ENCODE results near the gene FAM114A1. TPM values are rescaled to one million over a fixed set of nuclear protein-coding genes. Genes with fewer than 3 reads are reported as not detected.

FAM114A1 gene
- total RNA-seq, 1 experiment from 2014 or later = 32.0 TPM

DNA sequence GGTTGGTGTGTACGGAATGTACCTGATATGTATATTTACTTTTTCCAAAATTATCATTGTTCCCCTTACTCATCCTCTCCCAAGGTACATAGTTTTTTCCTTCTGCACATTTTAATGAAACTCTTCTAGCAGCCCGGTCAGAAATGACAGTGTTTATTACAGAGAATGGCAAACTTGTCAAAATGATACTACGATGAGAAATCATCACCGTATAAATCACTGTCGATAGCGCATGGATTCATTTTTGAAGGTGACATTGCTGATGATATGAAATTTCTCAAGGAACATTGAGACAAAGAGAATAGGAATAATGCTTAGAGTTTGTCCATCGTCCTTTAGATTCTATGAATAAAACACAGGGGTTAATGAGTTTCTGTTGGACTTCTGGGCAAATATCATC lies 30.6 kb downstream of the FAM114A1 start:
- intact Hi-C loops (cut with micrococcal nuclease; ENCODE audit: unreplicated experiment) (no loop called here), in situ Hi-C loops (cut with HindIII; ENCODE audit: low pct_unique_long_range_greater_than_20kb, low sequenced_read_pairs) (no loop called here)
- Histone ChIP-seq H3K27me3 (ENCODE audit: control insufficient read depth, insufficient read depth, low read length) (no peaks in the 10 kb centered on the region), H3K27ac (ENCODE audit: low read length) (no peak overlapping the region), H3K4me1 (ENCODE audit: control insufficient read depth, insufficient read depth, low read length) (no peaks in the 10 kb centered on the region), H3K36me3 (ENCODE audit: control insufficient read depth, insufficient read depth, low read length) (no peaks in the 10 kb centered on the region; the same call in 1 of the 2 replicates), H3K9me3 (ENCODE audit: control insufficient read depth, insufficient read depth, low read depth, low read length) (no peaks in the 10 kb centered on the region), H3K4me3 (ENCODE audit: low read depth in 2 of 2, low read length in 2 of 2) (no peak overlapping the region)
- DNase-seq (ENCODE audit: low read depth, low spot score) = no peak
- no peak for TF ChIP-seq POLR2AphosphoS5 (IDR thresholded peaks at IDR 0.05; ENCODE audit: low read depth, low read length)
- TF ChIP-seq TCF7L2 (IDR thresholded peaks at IDR 0.05; ENCODE audit: low read depth, low read length) = no peak
- TF ChIP-seq, protein P1, sequence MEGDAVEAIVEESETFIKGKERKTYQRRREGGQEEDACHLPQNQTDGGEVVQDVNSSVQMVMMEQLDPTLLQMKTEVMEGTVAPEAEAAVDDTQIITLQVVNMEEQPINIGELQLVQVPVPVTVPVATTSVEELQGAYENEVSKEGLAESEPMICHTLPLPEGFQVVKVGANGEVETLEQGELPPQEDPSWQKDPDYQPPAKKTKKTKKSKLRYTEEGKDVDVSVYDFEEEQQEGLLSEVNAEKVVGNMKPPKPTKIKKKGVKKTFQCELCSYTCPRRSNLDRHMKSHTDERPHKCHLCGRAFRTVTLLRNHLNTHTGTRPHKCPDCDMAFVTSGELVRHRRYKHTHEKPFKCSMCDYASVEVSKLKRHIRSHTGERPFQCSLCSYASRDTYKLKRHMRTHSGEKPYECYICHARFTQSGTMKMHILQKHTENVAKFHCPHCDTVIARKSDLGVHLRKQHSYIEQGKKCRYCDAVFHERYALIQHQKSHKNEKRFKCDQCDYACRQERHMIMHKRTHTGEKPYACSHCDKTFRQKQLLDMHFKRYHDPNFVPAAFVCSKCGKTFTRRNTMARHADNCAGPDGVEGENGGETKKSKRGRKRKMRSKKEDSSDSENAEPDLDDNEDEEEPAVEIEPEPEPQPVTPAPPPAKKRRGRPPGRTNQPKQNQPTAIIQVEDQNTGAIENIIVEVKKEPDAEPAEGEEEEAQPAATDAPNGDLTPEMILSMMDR (IDR thresholded peaks at IDR 0.05) = no peak
- no peak for TF ChIP-seq SIN3A (IDR thresholded peaks at IDR 0.05; ENCODE audit: borderline replicate concordance, insufficient read depth, low read depth, low read length)
- TF ChIP-seq, protein P2, sequence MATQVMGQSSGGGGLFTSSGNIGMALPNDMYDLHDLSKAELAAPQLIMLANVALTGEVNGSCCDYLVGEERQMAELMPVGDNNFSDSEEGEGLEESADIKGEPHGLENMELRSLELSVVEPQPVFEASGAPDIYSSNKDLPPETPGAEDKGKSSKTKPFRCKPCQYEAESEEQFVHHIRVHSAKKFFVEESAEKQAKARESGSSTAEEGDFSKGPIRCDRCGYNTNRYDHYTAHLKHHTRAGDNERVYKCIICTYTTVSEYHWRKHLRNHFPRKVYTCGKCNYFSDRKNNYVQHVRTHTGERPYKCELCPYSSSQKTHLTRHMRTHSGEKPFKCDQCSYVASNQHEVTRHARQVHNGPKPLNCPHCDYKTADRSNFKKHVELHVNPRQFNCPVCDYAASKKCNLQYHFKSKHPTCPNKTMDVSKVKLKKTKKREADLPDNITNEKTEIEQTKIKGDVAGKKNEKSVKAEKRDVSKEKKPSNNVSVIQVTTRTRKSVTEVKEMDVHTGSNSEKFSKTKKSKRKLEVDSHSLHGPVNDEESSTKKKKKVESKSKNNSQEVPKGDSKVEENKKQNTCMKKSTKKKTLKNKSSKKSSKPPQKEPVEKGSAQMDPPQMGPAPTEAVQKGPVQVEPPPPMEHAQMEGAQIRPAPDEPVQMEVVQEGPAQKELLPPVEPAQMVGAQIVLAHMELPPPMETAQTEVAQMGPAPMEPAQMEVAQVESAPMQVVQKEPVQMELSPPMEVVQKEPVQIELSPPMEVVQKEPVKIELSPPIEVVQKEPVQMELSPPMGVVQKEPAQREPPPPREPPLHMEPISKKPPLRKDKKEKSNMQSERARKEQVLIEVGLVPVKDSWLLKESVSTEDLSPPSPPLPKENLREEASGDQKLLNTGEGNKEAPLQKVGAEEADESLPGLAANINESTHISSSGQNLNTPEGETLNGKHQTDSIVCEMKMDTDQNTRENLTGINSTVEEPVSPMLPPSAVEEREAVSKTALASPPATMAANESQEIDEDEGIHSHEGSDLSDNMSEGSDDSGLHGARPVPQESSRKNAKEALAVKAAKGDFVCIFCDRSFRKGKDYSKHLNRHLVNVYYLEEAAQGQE (IDR thresholded peaks at IDR 0.05; ENCODE audit: insufficient read depth in 1 of 2, low read depth in 2 of 2, low read length in 1 of 2) = no peak
- BruUV-seq (replicated peaks) = no TSS peak
- ATAC-seq = no peak
- ChIA-PET CTCF (no interaction called here), POLR2A (no interaction called here)

GRCh38 chr4:38902221-38902620 lies 34.6 kb downstream of the FAM114A1 start:
- in situ Hi-C loops (cut with HindIII; ENCODE audit: low pct_unique_long_range_greater_than_20kb, low sequenced_read_pairs) = no loop called here
- no peaks in the 10 kb centered on the region for H3K9me3 ChIP-seq (ENCODE audit: control insufficient read depth, insufficient read depth, low read depth, low read length)
- no peaks in the 10 kb centered on the region; the same call in 1 of the 2 replicates for H3K36me3 ChIP-seq (ENCODE audit: control insufficient read depth, insufficient read depth, low read length)
- intact Hi-C loops (cut with micrococcal nuclease; ENCODE audit: unreplicated experiment) = loop anchor here (5.0 kb wide), 1 partner anchor 230 kb away; no protein-coding TSS in a partner anchor
- no TSS peak for BruUV-seq (replicated peaks)
- H3K4me3 ChIP-seq (ENCODE audit: low read depth in 2 of 2, low read length in 2 of 2) = no peak overlapping the region
- ChIA-PET POLR2A (no interaction called here), CTCF (interaction anchor here (1.9 kb wide), 1 partner anchor 233 kb away, joined by 12 read pairs; no protein-coding TSS in a partner anchor)
- DNase-seq (ENCODE audit: low read depth, low spot score) (no peak), ATAC-seq (no peak)
- no peaks in the 10 kb centered on the region for H3K4me1 ChIP-seq (ENCODE audit: control insufficient read depth, insufficient read depth, low read length)
- H3K27me3 ChIP-seq (ENCODE audit: control insufficient read depth, insufficient read depth, low read length) = no peaks in the 10 kb centered on the region
- H3K27ac ChIP-seq (ENCODE audit: low read length) = no peak overlapping the region
- TF ChIP-seq, protein P1 (IDR thresholded peaks at IDR 0.05) = no peak
- TF ChIP-seq POLR2AphosphoS5 (IDR thresholded peaks at IDR 0.05; ENCODE audit: low read depth, low read length) = no peak
- TF ChIP-seq, protein P2 (IDR thresholded peaks at IDR 0.05; ENCODE audit: insufficient read depth in 1 of 2, low read depth in 2 of 2, low read length in 1 of 2) = no peak
